ENCODE data around the gene ULK1.

ULK1 gene

GRCh38 chr12:131905081-131905629 is 10.7 kb downstream of the ULK1 start:
- H3K4me3 ChIP-seq (ENCODE audit: severe bottlenecking) = no peak overlapping the region
- peaks cover 18% of the 10 kb centered on the region for H3K4me1 ChIP-seq (ENCODE audit: insufficient read depth, poor library complexity, severe bottlenecking)
- no peak overlapping the region for H3K27ac ChIP-seq (ENCODE audit: poor library complexity, severe bottlenecking)
- H3K9me3 ChIP-seq (ENCODE audit: severe bottlenecking) = no peaks in the 10 kb centered on the region
- ATAC-seq (ENCODE audit: low read depth) (no peak), DNase-seq (ENCODE audit: low spot score) (no peak)
- no peaks in the 10 kb centered on the region for H3K36me3 ChIP-seq (ENCODE audit: low read depth)
- no peak for TF ChIP-seq CTCF (IDR thresholded peaks at IDR 0.05; ENCODE audit: poor library complexity, severe bottlenecking)
- no peaks in the 10 kb centered on the region for H3K27me3 ChIP-seq (ENCODE audit: insufficient read depth, poor library complexity, severe bottlenecking)

- no peak overlapping the region for H3K27ac ChIP-seq (ENCODE audit: poor library complexity, severe bottlenecking)
- H3K4me3 ChIP-seq (ENCODE audit: severe bottlenecking) = no peak overlapping the region
- no peaks in the 10 kb centered on the region for H3K9me3 ChIP-seq (ENCODE audit: severe bottlenecking)
- DNase-seq (ENCODE audit: low spot score) (no peak), ATAC-seq (ENCODE audit: low read depth) (no peak)
- H3K27me3 ChIP-seq (ENCODE audit: insufficient read depth, poor library complexity, severe bottlenecking) = no peaks in the 10 kb centered on the region
- peaks cover 13% of the 10 kb centered on the region for H3K4me1 ChIP-seq (ENCODE audit: insufficient read depth, poor library complexity, severe bottlenecking)
- H3K36me3 ChIP-seq (ENCODE audit: low read depth) = no peaks in the 10 kb centered on the region
- no peak for TF ChIP-seq CTCF (IDR thresholded peaks at IDR 0.05; ENCODE audit: poor library complexity, severe bottlenecking)
These were observed 11.2 kb downstream of the ULK1 start for GRCh38 chr12:131905630-131906091.

GRCh38 chr12:131907379-131908091 is 13.1 kb downstream of the ULK1 start:
- no peak for DNase-seq (ENCODE audit: low spot score)
- H3K27me3 ChIP-seq (ENCODE audit: insufficient read depth, poor library complexity, severe bottlenecking) = no peaks in the 10 kb centered on the region
- no peaks in the 10 kb centered on the region for H3K9me3 ChIP-seq (ENCODE audit: severe bottlenecking)
- no peak overlapping the region for H3K27ac ChIP-seq (ENCODE audit: poor library complexity, severe bottlenecking)
- no peak for TF ChIP-seq CTCF (IDR thresholded peaks at IDR 0.05; ENCODE audit: poor library complexity, severe bottlenecking)
- H3K36me3 ChIP-seq (ENCODE audit: low read depth) = peaks cover 11% of the 10 kb centered on the region
- no peak for ATAC-seq (ENCODE audit: low read depth)
- peaks cover 2% of the 10 kb centered on the region for H3K4me1 ChIP-seq (ENCODE audit: insufficient read depth, poor library complexity, severe bottlenecking)
- H3K4me3 ChIP-seq (ENCODE audit: severe bottlenecking) = no peak overlapping the region

- Histone ChIP-seq H3K4me3 (ENCODE audit: severe bottlenecking) (no peak overlapping the region), H3K4me1 (ENCODE audit: insufficient read depth, poor library complexity, severe bottlenecking) (peaks cover 5% of the 10 kb centered on the region), H3K9me3 (ENCODE audit: severe bottlenecking) (no peaks in the 10 kb centered on the region), H3K36me3 (ENCODE audit: low read depth) (peaks cover 11% of the 10 kb centered on the region), H3K27me3 (ENCODE audit: insufficient read depth, poor library complexity, severe bottlenecking) (no peaks in the 10 kb centered on the region), H3K27ac (ENCODE audit: poor library complexity, severe bottlenecking) (no peak overlapping the region)
- no peak for TF ChIP-seq CTCF (IDR thresholded peaks at IDR 0.05; ENCODE audit: poor library complexity, severe bottlenecking)
- DNase-seq (ENCODE audit: low spot score) (no peak), ATAC-seq (ENCODE audit: low read depth) (no peak)
These were observed 14.0 kb downstream of the ULK1 start for GRCh38 chr12:131908092-131909080.
